NCI-H345 treated with DMSO at 0.1 percent for 48 hours (cell line): ENCODE results near the gene POC1A.
A peak's percentile ranks its signal among the peaks of the same experiment; 100 is the strongest.

Source experiments
- DNase-seq: peaks from one replicate; lab custom pipeline; 2025; ENCODE audit not compliant: unreplicated experiment; lab: John Stamatoyannopoulos, UW

Gene POC1A

GRCh38 chr3:52108302-52109232, 45.7 kb downstream of the POC1A start:
- peak; percentile 52 for DNase-seq

GRCh38 chr3:52106951-52107611, 47.1 kb downstream of the POC1A start:
- DNase-seq, result no peak

- no peak for DNase-seq
Observed at GRCh38 chr3:52104684-52105640, 49.3 kb downstream of the POC1A start.

- DNase-seq, result no peak
Observed at GRCh38 chr3:52102934-52103333, 51.3 kb downstream of the POC1A start.

GRCh38 chr3:52099001-52099401, 55.2 kb downstream of the POC1A start:
- no peak for DNase-seq

GRCh38 chr3:52097851-52098507, 56.2 kb downstream of the POC1A start:
- DNase-seq, result no peak

GRCh38 chr3:52095990-52096775, 58.0 kb downstream of the POC1A start:
- no peak for DNase-seq

GRCh38 chr3:52094571-52095485, 59.4 kb downstream of the POC1A start:
- no peak for DNase-seq

GRCh38 chr3:52093756-52094545, 60.3 kb downstream of the POC1A start:
- no peak for DNase-seq

GRCh38 chr3:52092891-52093290, 61.3 kb downstream of the POC1A start:
- no peak for DNase-seq

GRCh38 chr3:52092271-52092660, 62.0 kb downstream of the POC1A start:
- DNase-seq, result no peak

- no peak for DNase-seq
Observed at GRCh38 chr3:52091586-52092270, 62.5 kb downstream of the POC1A start.

- DNase-seq, result no peak
Observed at GRCh38 chr3:52090933-52091468, 63.2 kb downstream of the POC1A start.

- DNase-seq, result no peak
Observed at GRCh38 chr3:52090131-52090932, 63.9 kb downstream of the POC1A start.

- no peak for DNase-seq
Observed at GRCh38 chr3:52089691-52090090, 64.5 kb downstream of the POC1A start.
